Fibroblast of lung (primary cell): ENCODE measurements around the gene TUBB4B. TPM values are rescaled to one million over a fixed set of nuclear protein-coding genes. Genes with fewer than 3 reads are reported as not detected.
A peak's percentile ranks its signal among the peaks of the same experiment; 100 is the strongest.

Source experiments
- DNase-seq, 2 donors: peaks; one replicate each; pipeline versions ENCODE4 v3.0.0 to v3.0.0-alpha.2; 2010; ENCODE audit warnings: low read depth in 2 of 2
- H2AFZ ChIP-seq: 2 replicates; pipeline ENCODE4 v1.5.1; 2012; ENCODE audit warnings: low read length, control low read depth, inconsistent platforms
- H3K27ac ChIP-seq: 2 replicates; pipeline ENCODE4 v1.5.1; 2011; ENCODE audit warnings: low read length, control low read depth; ENCODE audit not compliant: insufficient read depth
- H3K27me3 ChIP-seq: 2 replicates; pipeline ENCODE4 v1.5.1; 2011; ENCODE audit warnings: mild to moderate bottlenecking, low read length; ENCODE audit not compliant: control insufficient read depth, insufficient read depth
- H3K36me3 ChIP-seq: 2 replicates; pipeline ENCODE4 v1.5.1; 2011; ENCODE audit warnings: low read length; ENCODE audit not compliant: control insufficient read depth, insufficient read depth
- H3K4me1 ChIP-seq: 2 replicates; pipeline ENCODE4 v1.5.1; 2011; ENCODE audit warnings: low read length; ENCODE audit not compliant: control insufficient read depth, insufficient read depth; ENCODE audit errors: extremely low read depth
- H3K4me2 ChIP-seq: 2 replicates; pipeline ENCODE4 v1.5.1; 2011; ENCODE audit warnings: low read length, control low read depth; ENCODE audit not compliant: insufficient read depth; ENCODE audit errors: extremely low read depth
- H3K4me3 ChIP-seq, 4 experiments: fragments of 200-600 bp in 1 of 4; sonication (generic) in 1 of 4; replicated peaks in 1 of 4; 2 replicates each; pipeline ENCODE4 v1.5.1; 2011 to 2016; ENCODE audit warnings: low read length in 4 of 4, low read depth in 3 of 4, mild to moderate bottlenecking in 3 of 4, control low read depth in 2 of 4, inconsistent platforms in 1 of 4, mixed read lengths in 1 of 4; ENCODE audit not compliant: insufficient read depth in 1 of 4; ENCODE audit errors: control extremely low read depth in 1 of 4
- H3K79me2 ChIP-seq: 2 replicates; pipeline ENCODE4 v1.5.1; 2012; ENCODE audit warnings: mild to moderate bottlenecking, low read length, inconsistent platforms; ENCODE audit not compliant: control insufficient read depth, insufficient read depth
- H3K9ac ChIP-seq: 2 replicates; pipeline ENCODE4 v1.5.1; 2011; ENCODE audit warnings: mild to moderate bottlenecking, low read length, control low read depth; ENCODE audit not compliant: insufficient read depth
- H3K9me3 ChIP-seq: 2 replicates; pipeline ENCODE4 v1.5.1; 2012; ENCODE audit warnings: low read depth, low read length; ENCODE audit not compliant: control insufficient read depth, insufficient read depth
- H4K20me1 ChIP-seq: 2 replicates; pipeline ENCODE4 v1.5.1; 2011; ENCODE audit warnings: low read length; ENCODE audit not compliant: control insufficient read depth, insufficient read depth; ENCODE audit errors: extremely low read depth
- EZH2 ChIP-seq: IDR thresholded peaks from 2 replicates; pipeline ENCODE4 v1.5.1; 2012; ENCODE audit warnings: low read length, control low read depth, mild to moderate bottlenecking; ENCODE audit errors: missing control alignments
- polyA plus RNA-seq, 2 donors: library from polyadenylated mRNA; depleted of rRNA in 1 of 2; stranded (reverse) in 1 of 2; unstranded in 1 of 2; fragments of >200 nt; gene quantifications; 2 replicates each; pipeline ENCODE4 v1.2.1, GENCODE V29; 2011 to 2012; ENCODE audit warnings: missing spikeins in 1 of 2
- total RNA-seq: library from RNA; depleted of rRNA; stranded (reverse); fragments of >200 nt; gene quantifications from 2 replicates; pipeline ENCODE4 v1.2.1, GENCODE V29; 2014
- TF ChIP-seq, protein P1 (sequence below), 2 donors: IDR thresholded peaks in 1 of 2; conservative IDR thresholded peaks in 1 of 2; 1 replicate in 1 of 2; 2 replicates in 1 of 2; pipeline ENCODE4 v1.5.1; 2011 to 2012; ENCODE audit warnings: low read length in 2 of 2, control low read depth in 1 of 2, inconsistent platforms in 1 of 2, low read depth in 1 of 2, mild to moderate bottlenecking in 1 of 2

Gene TUBB4B
- total and polyA plus RNA-seq, 2 donors (not counting 1 experiment from before 2014, with no cell fraction given), result 111 to 332 TPM

GRCh38 chr9:137212520-137212919, 28.6 kb upstream of the TUBB4B start:
- peaks cover under 1% of the 10 kb centered on the region for H3K79me2 ChIP-seq
- H3K4me2 ChIP-seq, result no peak overlapping the region
- no peak overlapping the region for H3K4me3 ChIP-seq
- H4K20me1 ChIP-seq, result no peaks in the 10 kb centered on the region
- peaks cover 17% of the 10 kb centered on the region for H3K36me3 ChIP-seq
- no peaks in the 10 kb centered on the region for H3K4me1 ChIP-seq
- TF ChIP-seq, protein P1, sequence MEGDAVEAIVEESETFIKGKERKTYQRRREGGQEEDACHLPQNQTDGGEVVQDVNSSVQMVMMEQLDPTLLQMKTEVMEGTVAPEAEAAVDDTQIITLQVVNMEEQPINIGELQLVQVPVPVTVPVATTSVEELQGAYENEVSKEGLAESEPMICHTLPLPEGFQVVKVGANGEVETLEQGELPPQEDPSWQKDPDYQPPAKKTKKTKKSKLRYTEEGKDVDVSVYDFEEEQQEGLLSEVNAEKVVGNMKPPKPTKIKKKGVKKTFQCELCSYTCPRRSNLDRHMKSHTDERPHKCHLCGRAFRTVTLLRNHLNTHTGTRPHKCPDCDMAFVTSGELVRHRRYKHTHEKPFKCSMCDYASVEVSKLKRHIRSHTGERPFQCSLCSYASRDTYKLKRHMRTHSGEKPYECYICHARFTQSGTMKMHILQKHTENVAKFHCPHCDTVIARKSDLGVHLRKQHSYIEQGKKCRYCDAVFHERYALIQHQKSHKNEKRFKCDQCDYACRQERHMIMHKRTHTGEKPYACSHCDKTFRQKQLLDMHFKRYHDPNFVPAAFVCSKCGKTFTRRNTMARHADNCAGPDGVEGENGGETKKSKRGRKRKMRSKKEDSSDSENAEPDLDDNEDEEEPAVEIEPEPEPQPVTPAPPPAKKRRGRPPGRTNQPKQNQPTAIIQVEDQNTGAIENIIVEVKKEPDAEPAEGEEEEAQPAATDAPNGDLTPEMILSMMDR (conservative IDR thresholded peaks at IDR 0.05 in 1 of 2, IDR thresholded peaks at IDR 0.05 in 1 of 2; ENCODE audit: low read depth in 1 of 2, low read length in 2 of 2), result no peak
- TF ChIP-seq EZH2, result no peak
- no peaks in the 10 kb centered on the region for H3K9me3 ChIP-seq
- no peaks in the 10 kb centered on the region for H3K27me3 ChIP-seq
- no peak overlapping the region for H3K27ac ChIP-seq
- no peak overlapping the region for H2AFZ ChIP-seq
- no peak overlapping the region for H3K9ac ChIP-seq
- DNase-seq, result no peak

DNA sequence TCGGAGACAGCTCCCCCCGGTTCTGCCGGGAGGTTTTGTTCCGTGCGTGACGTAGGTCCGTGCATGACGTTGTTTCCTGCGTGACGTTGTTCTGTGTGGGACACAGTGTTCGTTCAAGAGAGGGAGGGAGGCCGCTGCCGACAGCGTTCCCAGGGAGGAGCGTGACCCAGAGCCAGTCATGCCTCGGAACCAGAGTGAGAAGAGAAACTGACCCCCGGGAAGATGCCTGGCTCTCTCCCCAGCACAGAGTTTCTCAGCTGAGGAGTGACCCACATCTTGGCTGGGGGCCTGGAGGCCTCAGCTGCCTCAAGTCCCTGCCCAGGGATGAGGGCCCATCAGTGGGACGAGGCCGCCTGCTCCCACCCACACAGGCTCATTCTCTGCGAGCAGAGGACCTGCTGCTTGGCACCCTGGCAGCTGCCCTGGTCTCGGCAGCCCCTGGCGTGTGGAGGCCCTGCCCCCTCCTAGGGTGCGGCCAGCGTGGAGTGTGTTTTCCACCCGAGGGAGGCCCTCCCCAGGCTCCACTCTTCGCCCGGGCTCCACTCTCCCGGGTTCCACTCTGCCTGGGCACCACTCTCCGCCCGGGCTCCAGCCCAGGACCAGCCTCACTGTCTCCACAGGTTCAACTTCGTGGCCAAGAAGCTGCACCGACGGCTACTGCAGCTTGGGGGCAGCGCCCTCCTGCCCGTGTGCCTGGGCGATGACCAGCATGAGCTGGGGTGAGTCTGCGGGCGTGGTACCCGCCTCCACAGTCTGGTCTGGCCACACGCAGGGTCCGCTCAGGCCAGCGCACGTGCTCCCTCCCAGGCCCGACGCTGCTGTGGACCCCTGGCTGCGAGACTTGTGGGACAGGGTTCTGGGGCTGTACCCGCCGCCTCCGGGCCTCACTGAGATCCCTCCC, 27.7 kb upstream of the TUBB4B start:
- Histone ChIP-seq H3K36me3 (peaks cover 17% of the 10 kb centered on the region), H2AFZ (no peak overlapping the region), H3K79me2 (no peaks in the 10 kb centered on the region), H3K27ac (no peak overlapping the region), H3K4me2 (no peak overlapping the region), H3K9ac (no peak overlapping the region), H3K4me1 (no peaks in the 10 kb centered on the region), H4K20me1 (no peaks in the 10 kb centered on the region), H3K4me3 (no peak overlapping the region), H3K27me3 (no peaks in the 10 kb centered on the region), H3K9me3 (no peaks in the 10 kb centered on the region)
- TF ChIP-seq, protein P1 (conservative IDR thresholded peaks at IDR 0.05 in 1 of 2, IDR thresholded peaks at IDR 0.05 in 1 of 2; ENCODE audit: low read depth in 1 of 2, low read length in 2 of 2), result peak in 1 of 2 donors; percentile 19
- TF ChIP-seq EZH2, result no peak
- no peak for DNase-seq

GRCh38 chr9:137214620-137215019, 26.5 kb upstream of the TUBB4B start:
- TF ChIP-seq EZH2, result no peak
- TF ChIP-seq, protein P1 (conservative IDR thresholded peaks at IDR 0.05 in 1 of 2, IDR thresholded peaks at IDR 0.05 in 1 of 2; ENCODE audit: low read depth in 1 of 2, low read length in 2 of 2), result no peak
- DNase-seq, result no peak
- Histone ChIP-seq H3K27ac (no peak overlapping the region), H3K9ac (no peak overlapping the region), H3K36me3 (peaks cover 19% of the 10 kb centered on the region), H3K4me3 (no peak overlapping the region), H4K20me1 (no peaks in the 10 kb centered on the region), H3K9me3 (no peaks in the 10 kb centered on the region), H3K4me2 (no peak overlapping the region), H3K4me1 (peaks cover 5% of the 10 kb centered on the region), H3K79me2 (no peaks in the 10 kb centered on the region), H3K27me3 (no peaks in the 10 kb centered on the region), H2AFZ (no peak overlapping the region)
